ENCODE results near the gene TTLL1.

DNA sequence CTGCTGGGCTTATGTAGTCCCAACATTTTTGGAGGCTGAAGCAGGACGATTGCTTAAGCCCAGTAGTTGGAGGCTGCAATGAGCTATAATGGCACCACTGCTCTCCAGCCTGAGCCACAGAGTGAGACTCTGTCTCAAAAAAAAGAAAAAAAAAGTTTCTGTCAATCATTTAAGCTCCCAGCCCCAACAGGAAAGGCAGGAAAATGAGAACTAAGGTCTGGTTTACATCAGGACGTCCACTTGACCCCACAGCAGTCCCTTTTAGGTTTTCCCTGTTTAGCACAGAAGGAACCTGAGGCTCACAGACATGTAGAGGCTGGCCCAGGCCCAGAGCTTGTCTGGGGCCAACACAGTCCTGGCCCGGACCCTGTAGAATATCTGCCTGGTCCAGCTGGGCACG, 9.2 kb upstream of the TTLL1 start:
- TF ChIP-seq POLR2A (IDR thresholded peaks at IDR 0.05; ENCODE audit: low read length) = no peak
- TF ChIP-seq GATA1 (IDR thresholded peaks at IDR 0.05; ENCODE audit: low read depth, low read length) = no peak
